IPS-15b (cell line): ENCODE data around the gene TRIM48.
"Not testable (repeated sequence)": the region's sequence is repeated elsewhere in the genome, so short reads cannot be mapped to it uniquely, and the experiment has no call there.

Experiments used
- H3K27me3 ChIP-seq: one replicate; pipeline ENCODE4 v1.6.1; 2013; ENCODE audit warnings: low read length; ENCODE audit not compliant: control insufficient read depth, insufficient read depth
- H3K36me3 ChIP-seq: one replicate; pipeline ENCODE4 v1.6.1; 2013; ENCODE audit warnings: low read length; ENCODE audit not compliant: control insufficient read depth, insufficient read depth
- H3K4me1 ChIP-seq: one replicate; pipeline ENCODE4 v1.6.1; 2013; ENCODE audit warnings: mild to moderate bottlenecking, low read length; ENCODE audit not compliant: control insufficient read depth, insufficient read depth
- H3K4me3 ChIP-seq: one replicate; pipeline ENCODE4 v1.5.1; 2013; ENCODE audit warnings: low read depth, low read length
- H3K9ac ChIP-seq: one replicate; pipeline ENCODE4 v1.6.1; 2013; ENCODE audit warnings: low read depth, mild to moderate bottlenecking, low read length
- H3K9me3 ChIP-seq: one replicate; pipeline ENCODE4 v1.6.1; 2013; ENCODE audit warnings: mild to moderate bottlenecking, low read length; ENCODE audit not compliant: control insufficient read depth, insufficient read depth

Gene TRIM48, protein sequence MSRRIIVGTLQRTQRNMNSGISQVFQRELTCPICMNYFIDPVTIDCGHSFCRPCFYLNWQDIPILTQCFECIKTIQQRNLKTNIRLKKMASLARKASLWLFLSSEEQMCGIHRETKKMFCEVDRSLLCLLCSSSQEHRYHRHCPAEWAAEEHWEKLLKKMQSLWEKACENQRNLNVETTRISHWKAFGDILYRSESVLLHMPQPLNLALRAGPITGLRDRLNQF

GRCh38 chr11:55261855-55262254, at the start of gene TRIM48:
Gene TRIM48, plus strand, starts transcription at chr11:55262155. Its CDS starts 113 bp downstream, at chr11:55262268.
- not testable (repeated sequence) for H3K36me3 ChIP-seq, H3K9ac ChIP-seq, H3K4me3 ChIP-seq, H3K27me3 ChIP-seq, H3K9me3 ChIP-seq, H3K4me1 ChIP-seq

DNA sequence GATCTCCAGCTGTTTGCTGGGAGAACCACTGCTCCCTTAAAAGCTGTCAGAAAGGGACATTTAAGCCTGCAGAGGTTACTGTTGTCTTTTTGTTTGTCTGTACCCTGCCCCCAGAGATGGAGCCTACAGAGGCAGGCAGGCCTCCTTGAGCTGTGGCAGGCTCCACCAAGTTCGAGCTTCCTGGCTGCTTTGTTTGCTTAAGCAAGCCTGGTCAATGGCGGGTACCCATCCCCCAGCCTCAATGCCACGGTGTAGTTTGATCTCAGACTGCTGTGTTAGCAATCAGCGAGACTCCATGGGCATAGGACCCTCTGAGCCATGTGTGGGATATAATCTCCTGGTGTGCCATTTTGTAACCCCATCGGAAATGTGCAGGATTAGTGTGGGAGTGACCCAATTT, 23.6 kb upstream of the TRIM48 start:
- H3K9ac ChIP-seq, H3K36me3 ChIP-seq, H3K4me1 ChIP-seq, H3K27me3 ChIP-seq, H3K4me3 ChIP-seq, H3K9me3 ChIP-seq: not testable (repeated sequence)

- no peak overlapping the region for H3K4me3 ChIP-seq
- no peaks in the 10 kb centered on the region for H3K27me3 ChIP-seq
- H3K9ac ChIP-seq, result no peak overlapping the region
- no peaks in the 10 kb centered on the region for H3K9me3 ChIP-seq
- no peaks in the 10 kb centered on the region for H3K4me1 ChIP-seq
- H3K36me3 ChIP-seq, result no peaks in the 10 kb centered on the region
Measured at GRCh38 chr11:55263081-55263480, 1.1 kb downstream of the TRIM48 start.
